ENCODE results near the gene FAAH2. TPM values are rescaled to one million over a fixed set of nuclear protein-coding genes. Genes with fewer than 3 reads are reported as not detected.

Gene FAAH2
- polyA plus RNA-seq, 1 donor (not counting 4 experiments of a cell fraction or from before 2014, with no cell fraction given) = 1.7 TPM

GRCh38 chrX:57453901-57454300, 167.4 kb downstream of the FAAH2 start:
- Histone ChIP-seq H3K36me3 (ENCODE audit: control insufficient read depth in 2 of 2, extremely low read depth in 1 of 2, insufficient read depth in 2 of 2, low read length in 2 of 2) (no peaks in the 10 kb centered on the region), H3K79me2 (ENCODE audit: control insufficient read depth, insufficient read depth, low read length) (no peaks in the 10 kb centered on the region), H3K27me3 (ENCODE audit: control insufficient read depth, extremely low read depth, insufficient read depth, low read length) (no peaks in the 10 kb centered on the region), H2AFZ (ENCODE audit: control insufficient read depth, low read length) (no peak overlapping the region), H3K9ac (ENCODE audit: control insufficient read depth, extremely low read depth, insufficient read depth, low read length) (no peak overlapping the region), H3K4me2 (ENCODE audit: control insufficient read depth, extremely low read depth, insufficient read depth, low read depth, low read length) (no peak overlapping the region), H3K4me1 (ENCODE audit: control insufficient read depth, extremely low read depth, insufficient read depth, low read length) (no peaks in the 10 kb centered on the region), H3K9me3 (ENCODE audit: control insufficient read depth, low read depth, low read length) (no peaks in the 10 kb centered on the region), H3K4me3 (ENCODE audit: control insufficient read depth in 2 of 3, extremely low read depth in 1 of 3, insufficient read depth in 2 of 3, low read depth in 1 of 3, low read length in 3 of 3) (no peak overlapping the region), H4K20me1 (ENCODE audit: control insufficient read depth, extremely low read depth, insufficient read depth, low read length) (no peaks in the 10 kb centered on the region), H3K9me1 (ENCODE audit: control insufficient read depth, extremely low read depth, insufficient read depth, low read length) (no peaks in the 10 kb centered on the region), H3K27ac (ENCODE audit: control insufficient read depth, insufficient read depth, low read length) (no peak overlapping the region)
- FAIRE-seq (no peak), DNase-seq (ENCODE audit: low read depth, low spot score) (no peak)
- dilution Hi-C loops (cut with MboI; ENCODE audit: extremely low pct_ligation_motif_present, low sequenced_read_pairs) = no loop called here
- TF ChIP-seq EZH2 (IDR thresholded peaks at IDR 0.05; ENCODE audit: low read length) = no peak
- TF ChIP-seq CTCF (optimal IDR thresholded peaks at IDR 0.05 in 1 of 3, IDR thresholded peaks at IDR 0.05 in 1 of 3, conservative IDR thresholded peaks at IDR 0.05 in 1 of 3; ENCODE audit: extremely low read depth in 1 of 3, insufficient read depth in 2 of 3, low read length in 3 of 3) = peak; percentile 38 to 73 (median 40)

- Histone ChIP-seq H4K20me1 (ENCODE audit: control insufficient read depth, extremely low read depth, insufficient read depth, low read length) (no peaks in the 10 kb centered on the region), H3K27ac (ENCODE audit: control insufficient read depth, insufficient read depth, low read length) (no peak overlapping the region), H3K4me2 (ENCODE audit: control insufficient read depth, extremely low read depth, insufficient read depth, low read depth, low read length) (no peak overlapping the region), H3K27me3 (ENCODE audit: control insufficient read depth, extremely low read depth, insufficient read depth, low read length) (no peaks in the 10 kb centered on the region), H3K9me1 (ENCODE audit: control insufficient read depth, extremely low read depth, insufficient read depth, low read length) (no peaks in the 10 kb centered on the region), H3K36me3 (ENCODE audit: control insufficient read depth in 2 of 2, extremely low read depth in 1 of 2, insufficient read depth in 2 of 2, low read length in 2 of 2) (no peaks in the 10 kb centered on the region), H3K9ac (ENCODE audit: control insufficient read depth, extremely low read depth, insufficient read depth, low read length) (no peak overlapping the region), H3K4me3 (ENCODE audit: control insufficient read depth in 2 of 3, extremely low read depth in 1 of 3, insufficient read depth in 2 of 3, low read depth in 1 of 3, low read length in 3 of 3) (no peak overlapping the region), H2AFZ (ENCODE audit: control insufficient read depth, low read length) (no peak overlapping the region), H3K9me3 (ENCODE audit: control insufficient read depth, low read depth, low read length) (peaks cover 6% of the 10 kb centered on the region), H3K79me2 (ENCODE audit: control insufficient read depth, insufficient read depth, low read length) (no peaks in the 10 kb centered on the region), H3K4me1 (ENCODE audit: control insufficient read depth, extremely low read depth, insufficient read depth, low read length) (no peaks in the 10 kb centered on the region)
- no peak for FAIRE-seq
- dilution Hi-C loops (cut with MboI; ENCODE audit: extremely low pct_ligation_motif_present, low sequenced_read_pairs) = no loop called here
- no peak for DNase-seq (ENCODE audit: low read depth, low spot score)
- TF ChIP-seq EZH2 (IDR thresholded peaks at IDR 0.05; ENCODE audit: low read length) (no peak), CTCF (optimal IDR thresholded peaks at IDR 0.05 in 1 of 3, IDR thresholded peaks at IDR 0.05 in 1 of 3, conservative IDR thresholded peaks at IDR 0.05 in 1 of 3; ENCODE audit: extremely low read depth in 1 of 3, insufficient read depth in 2 of 3, low read length in 3 of 3) (no peak)
These were observed 195.0 kb downstream of the FAAH2 start for GRCh38 chrX:57481514-57481913.
